Activated T-helper 17 cell treated with anti-CD3 and anti-CD28 coated beads, Interleukin-2, amount 50 U/mL, for 72 hours (primary cell): ENCODE data around the gene NUDT5. TPM values are rescaled to one million over a fixed set of nuclear protein-coding genes. Genes with fewer than 3 reads are reported as not detected.

Experiments used
- ATAC-seq: fragments of 150-1000 bp; cut with Tn5 transposase; replicated peaks from 2 replicates; pipeline ENCODE4 v1.10.0; 2021; ENCODE audit warnings: mild to moderate bottlenecking, moderate library complexity
- H3K27ac Mint-ChIP-seq: one replicate; pipeline ENCODE4 v1.8.0; 2022; ENCODE audit warnings: mixed read lengths
- H3K27me3 Mint-ChIP-seq: one replicate; pipeline ENCODE4 v1.8.0; 2022; ENCODE audit warnings: mixed read lengths
- H3K36me3 Mint-ChIP-seq: one replicate; pipeline ENCODE4 v1.8.0; 2022; ENCODE audit warnings: low read depth, mild to moderate bottlenecking, mixed read lengths
- H3K4me1 Mint-ChIP-seq: one replicate; pipeline ENCODE4 v1.8.0; 2022; ENCODE audit warnings: mixed read lengths
- H3K4me3 Mint-ChIP-seq: one replicate; pipeline ENCODE4 v1.8.0; 2022; ENCODE audit warnings: mild to moderate bottlenecking, mixed read lengths
- H3K9me3 Mint-ChIP-seq: one replicate; pipeline ENCODE4 v1.8.0; 2022; ENCODE audit warnings: mixed read lengths
- total RNA-seq, 2 donors: library from RNA; stranded (reverse); gene quantifications; one replicate each; pipeline ENCODE4 v1.2.3, GENCODE V29; 2022

NUDT5 gene
- total RNA-seq, 2 donors from 2014 or later, result 99.1 to 139 TPM

GRCh38 chr10:12164085-12164484 lies 31.6 kb downstream of the NUDT5 start:
- Mint-ChIP-seq H3K36me3 (peaks cover 95% of the 10 kb centered on the region), H3K4me3 (no peak overlapping the region), H3K27ac (no peak overlapping the region), H3K27me3 (no peaks in the 10 kb centered on the region), H3K9me3 (no peaks in the 10 kb centered on the region), H3K4me1 (no peaks in the 10 kb centered on the region)
- ATAC-seq, result no peak

- no peak overlapping the region for H3K4me3 Mint-ChIP-seq
- no peak overlapping the region for H3K27ac Mint-ChIP-seq
- ATAC-seq, result no peak
- no peaks in the 10 kb centered on the region for H3K4me1 Mint-ChIP-seq
- no peaks in the 10 kb centered on the region for H3K27me3 Mint-ChIP-seq
- H3K36me3 Mint-ChIP-seq, result peaks cover 95% of the 10 kb centered on the region
- H3K9me3 Mint-ChIP-seq, result no peaks in the 10 kb centered on the region
Measured at GRCh38 chr10:12162927-12163326, 32.8 kb downstream of the NUDT5 start.

- H3K36me3 Mint-ChIP-seq, result peaks cover 95% of the 10 kb centered on the region
- H3K4me1 Mint-ChIP-seq, result peaks cover 4% of the 10 kb centered on the region
- H3K27ac Mint-ChIP-seq, result no peak overlapping the region
- peak; percentile 74 for ATAC-seq
- no peaks in the 10 kb centered on the region for H3K9me3 Mint-ChIP-seq
- H3K4me3 Mint-ChIP-seq, result no peak overlapping the region
- no peaks in the 10 kb centered on the region for H3K27me3 Mint-ChIP-seq
Measured at GRCh38 chr10:12160664-12161063, 35.0 kb downstream of the NUDT5 start.

DNA sequence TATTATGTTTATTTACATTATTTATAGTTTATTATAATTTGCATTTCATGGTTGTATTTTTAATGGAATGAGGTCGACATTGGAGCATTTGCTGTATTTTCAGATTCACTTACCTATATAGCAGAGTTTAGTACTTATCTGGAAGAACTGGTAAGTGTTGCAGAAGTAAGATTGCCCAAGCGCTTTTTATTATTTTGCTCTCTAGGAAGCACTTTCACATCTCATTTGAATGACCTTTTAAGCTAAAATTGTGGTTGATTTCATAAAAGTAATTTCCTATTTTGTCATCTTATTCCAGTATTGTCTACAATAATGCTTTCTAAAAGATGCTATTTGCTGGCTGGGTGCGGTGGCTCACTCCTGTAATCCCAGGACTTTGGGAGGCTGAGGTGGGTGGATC lies 37.6 kb downstream of the NUDT5 start:
- Mint-ChIP-seq H3K27ac (no peak overlapping the region), H3K9me3 (no peaks in the 10 kb centered on the region), H3K36me3 (peaks cover 96% of the 10 kb centered on the region), H3K27me3 (no peaks in the 10 kb centered on the region), H3K4me3 (no peak overlapping the region), H3K4me1 (peaks cover 4% of the 10 kb centered on the region)
- no peak for ATAC-seq

- peak overlapping the region; percentile 41 for H3K27ac Mint-ChIP-seq
- peaks cover 4% of the 10 kb centered on the region for H3K4me1 Mint-ChIP-seq
- H3K36me3 Mint-ChIP-seq, result peaks cover 92% of the 10 kb centered on the region
- ATAC-seq, result no peak
- H3K9me3 Mint-ChIP-seq, result no peaks in the 10 kb centered on the region
- H3K4me3 Mint-ChIP-seq, result no peak overlapping the region
- H3K27me3 Mint-ChIP-seq, result no peaks in the 10 kb centered on the region
Measured at GRCh38 chr10:12156367-12157123, 39.1 kb downstream of the NUDT5 start.

- Mint-ChIP-seq H3K9me3 (no peaks in the 10 kb centered on the region), H3K4me1 (peaks cover 4% of the 10 kb centered on the region), H3K27me3 (no peaks in the 10 kb centered on the region), H3K4me3 (no peak overlapping the region), H3K36me3 (peaks cover 89% of the 10 kb centered on the region), H3K27ac (peak overlapping the region; percentile 21)
- no peak for ATAC-seq
Measured at GRCh38 chr10:12154516-12154915, 41.2 kb downstream of the NUDT5 start.

DNA sequence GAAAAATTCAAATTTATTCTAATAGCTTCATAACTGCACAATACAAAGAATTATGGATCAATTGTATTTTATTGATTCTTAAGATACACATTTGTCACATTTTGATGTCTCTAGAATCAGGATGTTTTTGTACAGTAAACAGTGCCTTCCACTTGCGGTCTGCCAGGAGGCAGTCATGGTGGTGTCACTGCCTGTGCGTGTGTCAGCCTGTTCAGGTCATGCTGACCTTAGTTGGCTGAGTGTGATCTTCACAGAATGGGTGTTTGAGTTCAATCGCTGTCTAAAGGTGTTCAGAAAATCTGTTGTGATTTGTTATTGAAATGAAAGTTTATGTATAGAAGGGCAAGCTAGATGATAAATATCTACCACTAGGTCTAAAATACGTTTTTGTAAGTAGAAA lies 45.5 kb downstream of the NUDT5 start:
- H3K4me3 Mint-ChIP-seq, result no peak overlapping the region
- no peak for ATAC-seq
- peaks cover 83% of the 10 kb centered on the region for H3K36me3 Mint-ChIP-seq
- H3K27me3 Mint-ChIP-seq, result no peaks in the 10 kb centered on the region
- H3K27ac Mint-ChIP-seq, result no peak overlapping the region
- no peaks in the 10 kb centered on the region for H3K4me1 Mint-ChIP-seq
- H3K9me3 Mint-ChIP-seq, result no peaks in the 10 kb centered on the region

DNA sequence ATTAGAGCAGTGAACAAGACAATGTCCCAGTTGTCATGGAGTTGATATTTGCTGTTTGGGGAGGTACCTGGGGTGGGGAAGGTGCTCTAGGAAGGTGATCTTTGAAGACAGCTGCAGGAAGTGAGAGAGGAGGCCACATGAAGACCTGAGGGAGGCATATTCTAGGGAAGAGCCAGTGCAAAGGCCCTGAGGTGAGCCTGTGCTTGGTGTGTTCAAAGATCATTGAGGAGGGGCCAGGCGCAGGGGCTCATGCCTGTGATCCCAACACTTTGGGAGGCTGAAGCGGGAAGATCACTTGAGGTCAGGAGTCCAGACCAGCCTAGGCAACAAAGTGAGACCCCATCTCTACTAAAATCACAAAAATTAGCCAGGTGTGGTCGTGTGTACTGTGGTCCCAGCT lies 51.2 kb downstream of the NUDT5 start:
- ATAC-seq, result no peak
- H3K9me3 Mint-ChIP-seq, result no peaks in the 10 kb centered on the region

GRCh38 chr10:12140038-12140437 lies 55.7 kb downstream of the NUDT5 start:
- no peaks in the 10 kb centered on the region for H3K4me1 Mint-ChIP-seq
- H3K27ac Mint-ChIP-seq, result no peak overlapping the region
- H3K4me3 Mint-ChIP-seq, result no peak overlapping the region
- ATAC-seq, result no peak
- peaks cover 86% of the 10 kb centered on the region for H3K36me3 Mint-ChIP-seq
- no peaks in the 10 kb centered on the region for H3K27me3 Mint-ChIP-seq
- no peaks in the 10 kb centered on the region for H3K9me3 Mint-ChIP-seq

More for the DNA sequence above, 51.2 kb downstream of the NUDT5 start:
- no peaks in the 10 kb centered on the region for H3K4me1 Mint-ChIP-seq
- no peak overlapping the region for H3K4me3 Mint-ChIP-seq
- peak overlapping the region; percentile 1 for H3K27ac Mint-ChIP-seq
- no peaks in the 10 kb centered on the region for H3K27me3 Mint-ChIP-seq
- H3K36me3 Mint-ChIP-seq, result peaks cover 85% of the 10 kb centered on the region

GRCh38 chr10:12135631-12136030 lies 60.1 kb downstream of the NUDT5 start:
- Mint-ChIP-seq H3K4me1 (peaks cover 4% of the 10 kb centered on the region), H3K9me3 (no peaks in the 10 kb centered on the region), H3K36me3 (peaks cover 70% of the 10 kb centered on the region), H3K27me3 (no peaks in the 10 kb centered on the region), H3K4me3 (no peak overlapping the region), H3K27ac (peak overlapping the region; percentile 32)
- no peak for ATAC-seq

- H3K36me3 Mint-ChIP-seq, result peaks cover 35% of the 10 kb centered on the region
- no peaks in the 10 kb centered on the region for H3K9me3 Mint-ChIP-seq
- H3K27me3 Mint-ChIP-seq, result no peaks in the 10 kb centered on the region
- peak overlapping the region; percentile 89 for H3K4me3 Mint-ChIP-seq
- H3K4me1 Mint-ChIP-seq, result peaks cover 13% of the 10 kb centered on the region
- ATAC-seq, result no peak
- H3K27ac Mint-ChIP-seq, result peak overlapping the region; percentile 81
Measured at GRCh38 chr10:12130237-12130872, 65.3 kb downstream of the NUDT5 start.

- Mint-ChIP-seq H3K9me3 (no peaks in the 10 kb centered on the region), H3K36me3 (peaks cover 27% of the 10 kb centered on the region), H3K27me3 (no peaks in the 10 kb centered on the region), H3K27ac (peak within 1 kb of the TSS; percentile 91), H3K4me3 (peak within 1 kb of the TSS; percentile 89), H3K4me1 (peaks cover 13% of the 10 kb centered on the region)
- peak; percentile 95 for ATAC-seq
Measured at GRCh38 chr10:12129222-12130111, 66.2 kb downstream of the NUDT5 start, which contains the start of gene SEC61A2. Gene SEC61A2 (plus strand): TSS chr10:12129677. CDS start chr10:12129788, 111 bp downstream.

DNA sequence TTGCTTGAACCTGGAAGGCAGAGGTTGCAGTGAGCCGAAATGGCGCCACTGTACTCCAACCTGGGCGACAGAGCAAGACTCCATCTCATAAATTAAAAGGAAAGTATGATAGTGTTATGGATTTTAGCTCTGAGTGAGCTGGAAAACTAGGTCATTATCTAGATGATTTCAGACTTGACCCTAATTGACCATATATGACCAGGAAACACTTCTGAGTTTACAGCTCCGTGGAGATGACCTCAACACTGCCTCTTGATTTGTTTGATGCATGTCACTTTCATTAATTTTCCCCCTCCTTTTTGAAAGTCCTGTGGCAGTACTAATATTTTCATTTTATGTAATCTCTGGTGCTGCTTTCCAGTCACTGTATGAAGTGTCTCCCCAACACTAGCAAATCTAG lies 74.0 kb downstream of the NUDT5 start:
- peak overlapping the region; percentile 73 for H3K4me3 Mint-ChIP-seq
- ATAC-seq, result peak; percentile 20
- H3K27ac Mint-ChIP-seq, result peak overlapping the region; percentile 96
- no peaks in the 10 kb centered on the region for H3K9me3 Mint-ChIP-seq
- peaks cover 21% of the 10 kb centered on the region for H3K4me1 Mint-ChIP-seq
- H3K27me3 Mint-ChIP-seq, result no peaks in the 10 kb centered on the region
- H3K36me3 Mint-ChIP-seq, result peaks cover 63% of the 10 kb centered on the region
